ENCODE data around the gene PGA4.
"Not testable (repeated sequence)": the region's sequence is repeated elsewhere in the genome, so short reads cannot be mapped to it uniquely, and the experiment has no call there.

PGA4 gene

DNA sequence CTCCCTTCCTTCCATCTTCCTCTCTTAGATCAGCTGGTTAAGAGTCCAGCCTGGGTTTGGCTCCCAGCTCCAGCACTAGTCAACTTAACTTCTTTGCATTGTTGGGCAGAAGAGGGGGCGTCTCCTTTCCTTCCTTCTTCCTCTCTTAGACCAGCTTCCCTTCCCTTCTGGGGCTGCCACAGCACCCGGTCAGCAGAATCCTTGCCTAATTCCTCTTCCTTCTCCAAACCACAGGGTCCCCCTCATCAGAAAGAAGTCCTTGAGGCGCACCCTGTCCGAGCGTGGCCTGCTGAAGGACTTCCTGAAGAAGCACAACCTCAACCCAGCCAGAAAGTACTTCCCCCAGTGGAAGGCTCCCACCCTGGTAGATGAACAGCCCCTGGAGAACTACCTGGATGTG is 18.3 kb upstream of the PGA4 start:
- not testable (repeated sequence) for H3K9ac ChIP-seq (ENCODE audit: low read depth in 1 of 2, low read length in 2 of 2); H3K4me3 ChIP-seq (ENCODE audit: low read depth in 1 of 2, low read length in 2 of 2); H3K9me3 ChIP-seq (ENCODE audit: control insufficient read depth in 1 of 2, low read length in 2 of 2); H3K4me1 ChIP-seq (ENCODE audit: control insufficient read depth in 1 of 2, insufficient read depth in 2 of 2, low read length in 2 of 2); H3K36me3 ChIP-seq (ENCODE audit: control insufficient read depth in 1 of 2, insufficient read depth in 2 of 2, low read length in 2 of 2); H3K27me3 ChIP-seq (ENCODE audit: control insufficient read depth in 1 of 2, insufficient read depth in 2 of 2, low read length in 2 of 2); H3K27ac ChIP-seq (ENCODE audit: low read depth, low read length)

GRCh38 chr11:61204502-61205059 is 17.6 kb upstream of the PGA4 start:
- H3K9me3 ChIP-seq (ENCODE audit: control insufficient read depth in 1 of 2, low read length in 2 of 2); H3K27me3 ChIP-seq (ENCODE audit: control insufficient read depth in 1 of 2, insufficient read depth in 2 of 2, low read length in 2 of 2); H3K36me3 ChIP-seq (ENCODE audit: control insufficient read depth in 1 of 2, insufficient read depth in 2 of 2, low read length in 2 of 2); H3K27ac ChIP-seq (ENCODE audit: low read depth, low read length); H3K9ac ChIP-seq (ENCODE audit: low read depth in 1 of 2, low read length in 2 of 2); H3K4me3 ChIP-seq (ENCODE audit: low read depth in 1 of 2, low read length in 2 of 2); H3K4me1 ChIP-seq (ENCODE audit: control insufficient read depth in 1 of 2, insufficient read depth in 2 of 2, low read length in 2 of 2): not testable (repeated sequence)

- H3K36me3 ChIP-seq (ENCODE audit: control insufficient read depth in 1 of 2, insufficient read depth in 2 of 2, low read length in 2 of 2); H3K9ac ChIP-seq (ENCODE audit: low read depth in 1 of 2, low read length in 2 of 2); H3K4me3 ChIP-seq (ENCODE audit: low read depth in 1 of 2, low read length in 2 of 2); H3K27ac ChIP-seq (ENCODE audit: low read depth, low read length); H3K4me1 ChIP-seq (ENCODE audit: control insufficient read depth in 1 of 2, insufficient read depth in 2 of 2, low read length in 2 of 2); H3K27me3 ChIP-seq (ENCODE audit: control insufficient read depth in 1 of 2, insufficient read depth in 2 of 2, low read length in 2 of 2); H3K9me3 ChIP-seq (ENCODE audit: control insufficient read depth in 1 of 2, low read length in 2 of 2): not testable (repeated sequence)
These were observed 14.4 kb upstream of the PGA4 start for GRCh38 chr11:61207636-61208310.

DNA sequence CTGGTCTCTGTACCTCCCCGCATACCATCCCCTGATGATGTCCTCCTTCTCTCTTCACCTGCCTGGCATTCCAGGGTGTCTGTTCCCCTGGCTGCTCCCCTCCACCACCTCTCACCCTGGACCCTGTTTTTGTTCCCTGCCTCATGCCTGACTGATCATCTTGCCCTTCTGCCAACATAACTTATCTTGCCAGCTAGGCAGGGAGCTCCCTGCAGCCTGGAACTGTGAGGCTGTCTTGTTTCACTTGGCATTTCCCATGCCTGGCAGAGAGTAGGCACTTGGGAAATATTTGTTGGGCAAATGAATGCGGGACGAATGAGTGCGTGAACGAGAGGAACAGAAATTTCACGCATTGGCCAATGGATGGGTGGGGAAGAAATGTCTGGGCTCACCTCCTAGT is 11.5 kb upstream of the PGA4 start:
- H3K27me3 ChIP-seq (ENCODE audit: control insufficient read depth in 1 of 2, insufficient read depth in 2 of 2, low read length in 2 of 2); H3K27ac ChIP-seq (ENCODE audit: low read depth, low read length); H3K4me1 ChIP-seq (ENCODE audit: control insufficient read depth in 1 of 2, insufficient read depth in 2 of 2, low read length in 2 of 2); H3K9me3 ChIP-seq (ENCODE audit: control insufficient read depth in 1 of 2, low read length in 2 of 2); H3K9ac ChIP-seq (ENCODE audit: low read depth in 1 of 2, low read length in 2 of 2); H3K4me3 ChIP-seq (ENCODE audit: low read depth in 1 of 2, low read length in 2 of 2); H3K36me3 ChIP-seq (ENCODE audit: control insufficient read depth in 1 of 2, insufficient read depth in 2 of 2, low read length in 2 of 2): not testable (repeated sequence)

- H3K4me3 ChIP-seq (ENCODE audit: low read depth in 1 of 2, low read length in 2 of 2): not testable (repeated sequence)
These were observed 10.7 kb upstream of the PGA4 start for GRCh38 chr11:61211327-61211952.

DNA sequence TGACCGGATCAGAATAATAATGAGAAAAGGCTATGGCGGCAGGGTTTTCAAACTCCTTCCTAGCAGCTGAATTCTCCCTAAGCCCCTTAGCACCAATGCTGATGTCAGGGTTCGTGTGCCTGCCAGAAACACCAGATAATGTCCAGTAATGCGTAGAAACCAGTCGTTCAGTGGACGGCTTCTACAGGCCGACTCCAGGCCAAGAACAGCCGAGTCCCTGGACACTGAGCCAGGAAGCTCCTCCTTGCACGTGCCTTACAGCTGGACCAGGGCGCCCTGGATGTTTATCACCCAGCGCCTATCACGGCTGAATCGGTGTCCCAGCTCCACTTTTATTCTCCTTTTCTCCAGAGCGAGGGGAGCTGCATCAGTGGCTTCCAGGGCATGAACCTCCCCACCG is 9.9 kb upstream of the PGA4 start:
- H3K9ac ChIP-seq (ENCODE audit: low read depth in 1 of 2, low read length in 2 of 2); H3K36me3 ChIP-seq (ENCODE audit: control insufficient read depth in 1 of 2, insufficient read depth in 2 of 2, low read length in 2 of 2); H3K27me3 ChIP-seq (ENCODE audit: control insufficient read depth in 1 of 2, insufficient read depth in 2 of 2, low read length in 2 of 2); H3K27ac ChIP-seq (ENCODE audit: low read depth, low read length); H3K9me3 ChIP-seq (ENCODE audit: control insufficient read depth in 1 of 2, low read length in 2 of 2); H3K4me1 ChIP-seq (ENCODE audit: control insufficient read depth in 1 of 2, insufficient read depth in 2 of 2, low read length in 2 of 2); H3K4me3 ChIP-seq (ENCODE audit: low read depth in 1 of 2, low read length in 2 of 2): not testable (repeated sequence)

More at GRCh38 chr11:61211327-61211952, 10.7 kb upstream of the PGA4 start:
- H3K4me1 ChIP-seq (ENCODE audit: control insufficient read depth in 1 of 2, insufficient read depth in 2 of 2, low read length in 2 of 2); H3K9me3 ChIP-seq (ENCODE audit: control insufficient read depth in 1 of 2, low read length in 2 of 2); H3K27ac ChIP-seq (ENCODE audit: low read depth, low read length); H3K9ac ChIP-seq (ENCODE audit: low read depth in 1 of 2, low read length in 2 of 2); H3K36me3 ChIP-seq (ENCODE audit: control insufficient read depth in 1 of 2, insufficient read depth in 2 of 2, low read length in 2 of 2); H3K27me3 ChIP-seq (ENCODE audit: control insufficient read depth in 1 of 2, insufficient read depth in 2 of 2, low read length in 2 of 2): not testable (repeated sequence)

GRCh38 chr11:61213711-61214324 is 8.3 kb upstream of the PGA4 start:
- not testable (repeated sequence) for H3K27ac ChIP-seq (ENCODE audit: low read depth, low read length); H3K4me1 ChIP-seq (ENCODE audit: control insufficient read depth in 1 of 2, insufficient read depth in 2 of 2, low read length in 2 of 2); H3K27me3 ChIP-seq (ENCODE audit: control insufficient read depth in 1 of 2, insufficient read depth in 2 of 2, low read length in 2 of 2); H3K36me3 ChIP-seq (ENCODE audit: control insufficient read depth in 1 of 2, insufficient read depth in 2 of 2, low read length in 2 of 2); H3K9ac ChIP-seq (ENCODE audit: low read depth in 1 of 2, low read length in 2 of 2); H3K4me3 ChIP-seq (ENCODE audit: low read depth in 1 of 2, low read length in 2 of 2); H3K9me3 ChIP-seq (ENCODE audit: control insufficient read depth in 1 of 2, low read length in 2 of 2)

GRCh38 chr11:61218306-61218705 is 3.8 kb upstream of the PGA4 start:
- not testable (repeated sequence) for H3K4me3 ChIP-seq (ENCODE audit: low read depth in 1 of 2, low read length in 2 of 2); H3K27ac ChIP-seq (ENCODE audit: low read depth, low read length); H3K4me1 ChIP-seq (ENCODE audit: control insufficient read depth in 1 of 2, insufficient read depth in 2 of 2, low read length in 2 of 2); H3K36me3 ChIP-seq (ENCODE audit: control insufficient read depth in 1 of 2, insufficient read depth in 2 of 2, low read length in 2 of 2); H3K27me3 ChIP-seq (ENCODE audit: control insufficient read depth in 1 of 2, insufficient read depth in 2 of 2, low read length in 2 of 2); H3K9ac ChIP-seq (ENCODE audit: low read depth in 1 of 2, low read length in 2 of 2); H3K9me3 ChIP-seq (ENCODE audit: control insufficient read depth in 1 of 2, low read length in 2 of 2)

- H3K36me3 ChIP-seq (ENCODE audit: control insufficient read depth in 1 of 2, insufficient read depth in 2 of 2, low read length in 2 of 2); H3K27me3 ChIP-seq (ENCODE audit: control insufficient read depth in 1 of 2, insufficient read depth in 2 of 2, low read length in 2 of 2); H3K9me3 ChIP-seq (ENCODE audit: control insufficient read depth in 1 of 2, low read length in 2 of 2); H3K9ac ChIP-seq (ENCODE audit: low read depth in 1 of 2, low read length in 2 of 2); H3K4me3 ChIP-seq (ENCODE audit: low read depth in 1 of 2, low read length in 2 of 2); H3K27ac ChIP-seq (ENCODE audit: low read depth, low read length); H3K4me1 ChIP-seq (ENCODE audit: control insufficient read depth in 1 of 2, insufficient read depth in 2 of 2, low read length in 2 of 2): not testable (repeated sequence)
These were observed 3.1 kb upstream of the PGA4 start for GRCh38 chr11:61219016-61219415.

- not testable (repeated sequence) for H3K27me3 ChIP-seq (ENCODE audit: control insufficient read depth in 1 of 2, insufficient read depth in 2 of 2, low read length in 2 of 2); H3K27ac ChIP-seq (ENCODE audit: low read depth, low read length); H3K36me3 ChIP-seq (ENCODE audit: control insufficient read depth in 1 of 2, insufficient read depth in 2 of 2, low read length in 2 of 2); H3K9me3 ChIP-seq (ENCODE audit: control insufficient read depth in 1 of 2, low read length in 2 of 2); H3K9ac ChIP-seq (ENCODE audit: low read depth in 1 of 2, low read length in 2 of 2); H3K4me3 ChIP-seq (ENCODE audit: low read depth in 1 of 2, low read length in 2 of 2); H3K4me1 ChIP-seq (ENCODE audit: control insufficient read depth in 1 of 2, insufficient read depth in 2 of 2, low read length in 2 of 2)
These were observed 545 bp downstream of the PGA4 start for GRCh38 chr11:61222692-61223091.

Measured in duodenal mucosa (tissue), 2 donors.